HG03025 (cell line): ENCODE data around the gene SCAMP1.
A peak's percentile ranks its signal among the peaks of the same experiment; 100 is the strongest.

Experiments used
- ATAC-seq: cut with Tn5 transposase; IDR thresholded peaks from one replicate; pipeline ENCODE4 v1.9.1; 2021; ENCODE audit warnings: mild to moderate bottlenecking, moderate library complexity; ENCODE audit not compliant: unreplicated experiment, low FRiP score

SCAMP1 gene

GRCh38 chr5:78509884-78510769 is 149.7 kb downstream of the SCAMP1 start:
- ATAC-seq: peak; percentile 83

DNA sequence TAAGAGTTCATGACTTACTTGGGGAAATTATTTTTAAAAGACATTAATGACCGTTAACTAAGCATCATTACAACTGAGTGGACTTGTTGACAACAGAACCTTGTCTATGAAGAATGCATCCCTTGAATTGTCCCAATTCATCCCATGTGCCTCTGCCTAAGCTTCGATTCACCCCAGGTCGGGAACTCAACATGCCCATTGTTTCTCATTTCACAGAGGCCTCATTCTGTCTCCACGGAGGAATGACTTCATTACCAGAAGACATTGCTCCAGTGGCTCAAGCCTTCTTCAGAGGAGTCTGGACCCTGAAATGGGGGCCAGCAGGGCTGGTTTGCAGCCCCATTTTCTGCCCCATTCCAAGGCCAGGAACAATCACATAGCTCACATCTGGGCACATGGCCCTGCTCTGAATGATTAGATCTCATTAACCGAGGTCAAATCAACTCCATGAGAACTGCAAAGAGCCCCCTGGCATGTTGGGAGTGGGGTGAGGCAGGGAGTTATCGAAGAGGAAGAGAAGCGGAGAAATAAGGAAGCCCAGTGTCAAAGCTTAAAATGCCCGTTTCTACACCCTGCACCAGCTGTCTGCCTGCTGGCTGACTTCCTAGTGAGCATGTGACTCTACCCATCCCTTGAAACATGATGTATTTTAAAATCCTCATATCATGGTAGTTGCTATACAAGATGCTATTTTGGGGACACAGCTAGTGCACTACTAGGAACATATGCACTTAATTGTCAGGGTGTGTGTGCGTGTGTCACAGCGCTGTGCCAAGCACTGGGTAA is 150.9 kb downstream of the SCAMP1 start:
- ATAC-seq: no peak

DNA sequence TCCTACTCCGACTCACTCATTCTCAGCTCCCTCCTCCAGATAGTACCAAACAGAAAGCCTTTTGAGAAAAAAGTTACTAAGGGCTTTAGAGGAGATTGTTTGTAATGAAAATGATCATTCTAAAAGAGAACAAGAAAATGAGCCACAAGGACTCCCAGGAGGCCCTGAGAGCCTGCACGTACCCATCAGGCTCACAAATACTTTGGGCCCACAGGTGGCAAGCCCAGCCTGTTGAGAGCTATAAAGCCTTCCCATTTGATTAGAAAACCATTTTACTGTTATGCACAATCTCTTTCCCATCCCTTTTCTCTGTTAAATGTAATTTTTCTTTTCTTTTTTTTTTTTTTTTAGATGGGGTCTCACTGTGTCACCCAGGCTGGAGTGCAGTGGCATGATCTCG is 152.0 kb downstream of the SCAMP1 start:
- no peak for ATAC-seq

- ATAC-seq: no peak
Measured at GRCh38 chr5:78513441-78513840, 153.0 kb downstream of the SCAMP1 start.

- ATAC-seq: no peak
Measured at GRCh38 chr5:78514427-78515330, 154.3 kb downstream of the SCAMP1 start.

- ATAC-seq: no peak
Measured at GRCh38 chr5:78515670-78516069, 155.3 kb downstream of the SCAMP1 start.

DNA sequence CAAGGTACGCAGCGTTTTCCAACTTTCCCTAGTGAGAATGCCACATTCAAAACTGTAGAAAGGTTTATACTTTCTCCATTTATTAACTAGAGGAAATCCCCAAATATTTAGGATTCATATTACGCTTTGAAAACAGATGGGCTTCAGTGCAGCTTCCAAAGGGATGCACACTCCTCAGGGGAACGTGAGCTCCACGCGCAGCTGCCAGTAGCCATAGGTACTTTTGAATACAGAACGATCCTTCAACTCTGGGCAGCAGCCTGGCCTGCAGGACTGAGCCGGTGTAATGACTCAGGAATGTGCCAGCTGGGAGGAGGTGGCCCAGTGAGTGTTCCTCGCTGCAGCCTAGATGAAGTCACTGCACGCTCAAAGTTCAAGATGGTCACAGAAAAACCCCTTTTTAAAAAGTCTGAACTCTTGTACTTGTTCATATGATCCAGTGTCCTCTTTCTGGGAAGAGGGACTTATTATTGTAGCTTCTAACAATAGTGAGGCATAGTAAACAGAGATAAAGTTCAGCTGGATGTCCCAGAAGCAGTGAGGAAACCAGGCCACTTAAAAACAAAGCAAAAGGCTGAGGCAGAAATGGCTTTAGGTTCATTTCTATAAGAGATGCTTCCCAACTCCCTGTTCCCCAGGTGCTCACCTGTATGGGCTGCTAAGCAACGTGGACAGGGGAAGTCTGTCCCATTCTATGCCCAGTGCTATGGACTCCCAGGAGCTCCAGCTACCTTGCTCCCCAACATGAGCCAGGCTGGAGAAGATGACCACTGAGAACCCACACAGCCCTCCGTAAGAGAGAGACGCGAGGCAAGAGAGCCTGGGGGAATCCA is 158.2 kb downstream of the SCAMP1 start:
- no peak for ATAC-seq

DNA sequence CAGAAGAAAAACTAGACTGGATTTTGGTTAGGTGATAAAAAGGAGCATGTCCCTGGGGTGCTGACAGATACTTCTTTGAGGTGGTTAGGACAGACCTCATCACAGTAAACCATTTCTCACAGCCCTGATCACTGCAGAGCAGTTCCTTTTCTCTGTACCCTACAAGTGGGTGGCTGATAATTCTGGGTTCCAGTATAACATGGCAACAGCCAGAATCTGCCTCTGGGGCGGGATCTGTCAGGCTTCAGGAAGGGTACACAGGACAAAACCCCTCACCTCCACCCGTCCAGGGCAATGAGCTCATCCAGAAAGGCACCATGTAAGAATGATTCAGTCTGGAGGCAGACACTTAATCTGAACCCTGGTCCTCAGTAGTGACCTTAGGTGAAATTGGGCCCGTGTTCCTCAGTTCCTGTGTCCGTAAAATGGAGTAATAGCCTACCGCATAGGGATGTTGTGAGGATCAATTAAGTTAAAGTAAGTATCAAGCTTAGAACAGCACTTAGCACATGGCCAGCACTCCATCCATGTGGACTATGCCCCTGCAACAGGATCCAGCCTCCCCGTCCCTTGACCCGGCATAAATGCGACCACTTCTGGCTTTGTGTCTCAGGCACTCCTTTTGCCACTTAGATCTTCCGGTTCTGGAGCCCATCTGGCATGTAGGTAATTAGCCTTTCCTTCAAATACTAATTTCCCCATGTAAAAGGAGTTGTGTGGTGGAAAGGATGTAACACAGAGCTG is 159.0 kb downstream of the SCAMP1 start:
- no peak for ATAC-seq

DNA sequence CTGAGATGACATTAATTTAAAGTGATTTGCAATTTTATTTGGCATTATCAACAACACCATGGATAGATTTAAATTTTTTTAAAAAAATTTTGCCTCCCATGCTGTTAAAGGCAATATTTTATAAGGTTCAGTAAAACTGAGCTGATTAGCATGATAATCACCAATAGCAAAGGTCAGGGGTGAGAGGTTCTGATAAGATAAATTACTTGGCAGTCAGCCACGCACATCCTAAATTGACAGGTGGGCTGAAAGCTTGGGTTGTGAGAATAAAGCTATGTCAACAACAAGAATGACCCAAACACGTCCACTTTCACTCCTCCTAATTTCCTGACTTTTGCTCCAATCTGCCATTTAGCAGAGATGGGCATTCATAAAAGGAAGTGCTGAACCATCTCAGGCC is 161.0 kb downstream of the SCAMP1 start:
- ATAC-seq: no peak

DNA sequence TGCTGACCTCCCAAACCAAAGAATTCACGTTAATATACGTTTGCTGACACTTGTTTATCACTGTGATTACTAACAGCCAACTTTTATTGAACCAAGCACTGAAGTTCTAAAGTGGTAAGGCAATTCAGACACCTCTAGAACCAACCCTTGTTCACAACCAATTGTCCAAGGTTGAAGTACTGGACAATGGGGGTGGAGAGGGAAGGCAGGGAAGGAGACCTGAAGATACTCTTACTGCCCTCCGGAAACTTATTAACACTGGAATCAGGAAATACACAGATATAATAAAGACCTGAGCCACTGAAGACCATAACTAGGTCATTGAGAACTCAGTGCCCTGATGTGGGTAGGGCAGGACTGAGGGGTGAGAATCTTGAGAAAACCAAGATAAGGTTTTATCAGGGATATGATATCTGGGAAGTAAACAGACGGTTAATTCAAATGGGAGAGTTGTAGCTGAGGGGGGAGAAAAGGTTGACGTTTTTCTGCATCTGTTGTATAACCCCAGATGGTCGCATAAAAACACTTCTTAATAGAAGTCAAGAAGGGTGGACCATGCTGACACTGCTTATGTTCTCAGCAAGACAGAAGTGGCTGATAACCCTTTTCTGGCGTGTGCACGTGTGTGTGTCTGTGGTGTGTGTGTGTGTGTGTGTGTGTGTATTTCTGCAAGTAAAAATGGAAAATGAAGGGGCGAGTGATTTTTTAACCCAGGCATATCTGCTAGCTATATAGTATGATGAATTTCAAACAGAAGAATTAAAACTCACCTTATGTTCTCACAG is 162.3 kb downstream of the SCAMP1 start:
- no peak for ATAC-seq

- ATAC-seq: no peak
Measured at GRCh38 chr5:78523314-78524193, 163.1 kb downstream of the SCAMP1 start.

GRCh38 chr5:78526049-78526525 is 165.7 kb downstream of the SCAMP1 start:
- no peak for ATAC-seq

- no peak for ATAC-seq
Measured at GRCh38 chr5:78527054-78527859, 166.8 kb downstream of the SCAMP1 start.

GRCh38 chr5:78527925-78528324 is 167.5 kb downstream of the SCAMP1 start:
- no peak for ATAC-seq
